Panc1 (cell line): Measurements from ENCODE around the gene PRSS48. TPM values are rescaled to one million over a fixed set of nuclear protein-coding genes. Genes with fewer than 3 reads are reported as not detected.

Experiments used
- ATAC-seq: fragments of 200-7000 bp; cut with Tn5 transposase; 2 replicates; pipeline ENCODE4 v1.9.1; 2020; ENCODE audit warnings: mild to moderate bottlenecking, moderate library complexity
- BruUV-seq: library from RNA; stranded (reverse); fragments of 400-500 nt; replicated peaks from 2 replicates; lab custom pipeline; 2021; lab: Mats Ljungman, UMichigan
- CTCF ChIA-PET: fragments of 300-600 bp; sonication (Branson Sonifier 250); formaldehyde crosslinking; loops from one replicate; lab custom pipeline; 2022; ENCODE audit warnings: antibody characterized with exemption; lab: Charles Lee
- POLR2A ChIA-PET: fragments of 300-600 bp; sonication (Branson Sonifier 250); formaldehyde crosslinking; loops from one replicate; lab custom pipeline; 2022; ENCODE audit warnings: antibody characterized with exemption; lab: Charles Lee
- DNase-seq: peaks from one replicate; pipeline ENCODE4 v3.0.0-alpha.2; 2010; ENCODE audit warnings: low read depth, low spot score
- H3K27ac ChIP-seq: 2 replicates; pipeline ENCODE4 v1.5.1; 2011; ENCODE audit warnings: mild to moderate bottlenecking, low read length, inconsistent platforms
- H3K27me3 ChIP-seq: fragments of 200-500 bp; sonication (Bioruptor generic); 2 replicates; pipeline ENCODE4 v1.6.0; 2014; ENCODE audit warnings: low read length, inconsistent platforms; ENCODE audit not compliant: control insufficient read depth, insufficient read depth
- H3K36me3 ChIP-seq: fragments of 200-500 bp; sonication (Bioruptor generic); 2 replicates; pipeline ENCODE4 v1.5.1; 2014; ENCODE audit warnings: inconsistent platforms, mild to moderate bottlenecking, low read length, moderate library complexity; ENCODE audit not compliant: control insufficient read depth, insufficient read depth
- H3K4me1 ChIP-seq: 2 replicates; pipeline ENCODE4 v1.5.1; 2011; ENCODE audit warnings: inconsistent platforms, mild to moderate bottlenecking, low read length, moderate library complexity; ENCODE audit not compliant: control insufficient read depth, insufficient read depth
- H3K4me3 ChIP-seq, 2 experiments: 2 replicates each; pipeline ENCODE4 v1.5.1; 2011 to 2012; ENCODE audit warnings: low read depth in 2 of 2, low read length in 2 of 2, mild to moderate bottlenecking in 2 of 2, inconsistent platforms in 1 of 2, moderate library complexity in 1 of 2
- H3K9me3 ChIP-seq: fragments of 200-500 bp; sonication (Bioruptor generic); 2 replicates; pipeline ENCODE4 v1.5.1; 2014; ENCODE audit warnings: low read depth, mild to moderate bottlenecking, inconsistent platforms, low read length, moderate library complexity; ENCODE audit not compliant: control insufficient read depth, insufficient read depth
- POLR2AphosphoS5 ChIP-seq: IDR thresholded peaks from 2 replicates; pipeline ENCODE4 v1.6.1; 2012; ENCODE audit warnings: mild to moderate bottlenecking, low read depth, low read length, moderate library complexity
- SIN3A ChIP-seq: IDR thresholded peaks from 2 replicates; pipeline ENCODE4 v1.6.1; 2012; ENCODE audit warnings: low read depth, mild to moderate bottlenecking, low read length, moderate library complexity, borderline replicate concordance; ENCODE audit not compliant: insufficient read depth
- TCF7L2 ChIP-seq: IDR thresholded peaks from 2 replicates; pipeline ENCODE4 v1.6.1; 2011; ENCODE audit warnings: mild to moderate bottlenecking, low read depth, low read length, inconsistent platforms
- in situ Hi-C: cut with HindIII; loops from 2 replicates; pipeline ENCODE4 v1.10.0; 2016; ENCODE audit warnings: low sequenced_read_pairs, low pct_unique_long_range_greater_than_20kb
- intact Hi-C: fragments of 100-400 bp; cut with micrococcal nuclease; formaldehyde crosslinking; loops from one replicate; pipeline ENCODE4 v1.10.0; 2022; ENCODE audit not compliant: unreplicated experiment
- total RNA-seq: library from RNA; stranded (reverse); gene quantifications from one replicate; pipeline ENCODE4 v1.2.1, GENCODE V29; 2021; ENCODE audit not compliant: unreplicated experiment
- TF ChIP-seq, protein P1 (sequence below): fragments of 450-650 bp; IDR thresholded peaks from 2 replicates; pipeline ENCODE4 v1.5.1; 2017; ENCODE audit warnings: mild to moderate bottlenecking
- TF ChIP-seq, protein P2 (sequence below), 2 experiments: IDR thresholded peaks; 2 replicates each; pipeline ENCODE4 v1.6.1; 2011 to 2012; ENCODE audit warnings: low read depth in 2 of 2, control low read depth in 1 of 2, low read length in 1 of 2, mild to moderate bottlenecking in 1 of 2, moderate library complexity in 1 of 2; ENCODE audit not compliant: insufficient read depth in 1 of 2

The PRSS48 gene
- total RNA-seq, 1 experiment from 2014 or later: not detected

DNA sequence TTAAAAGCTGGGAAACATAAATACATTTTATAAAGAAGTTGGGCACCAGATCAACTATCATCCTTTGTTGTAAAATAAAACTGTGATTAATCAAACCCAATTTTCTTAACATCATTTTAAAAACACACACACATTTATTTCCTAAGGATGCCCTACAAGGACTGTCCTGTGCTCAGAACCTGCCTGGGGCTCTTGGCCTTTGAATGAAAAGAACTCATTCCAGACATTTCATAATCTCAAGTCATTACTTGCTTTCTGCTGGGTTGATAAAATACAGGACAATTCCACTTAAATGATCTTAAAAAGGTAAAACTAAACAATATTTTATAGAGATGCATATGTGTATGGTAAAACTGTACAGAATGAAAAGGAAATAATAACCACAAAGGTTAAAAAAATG is 45.6 kb downstream of the PRSS48 start:
- H3K27ac ChIP-seq: no peak overlapping the region
- DNase-seq (no peak), ATAC-seq (no peak)
- H3K27me3 ChIP-seq: no peaks in the 10 kb centered on the region
- intact Hi-C loops: no loop called here
- no peak for TF ChIP-seq POLR2AphosphoS5
- TF ChIP-seq, protein P1, sequence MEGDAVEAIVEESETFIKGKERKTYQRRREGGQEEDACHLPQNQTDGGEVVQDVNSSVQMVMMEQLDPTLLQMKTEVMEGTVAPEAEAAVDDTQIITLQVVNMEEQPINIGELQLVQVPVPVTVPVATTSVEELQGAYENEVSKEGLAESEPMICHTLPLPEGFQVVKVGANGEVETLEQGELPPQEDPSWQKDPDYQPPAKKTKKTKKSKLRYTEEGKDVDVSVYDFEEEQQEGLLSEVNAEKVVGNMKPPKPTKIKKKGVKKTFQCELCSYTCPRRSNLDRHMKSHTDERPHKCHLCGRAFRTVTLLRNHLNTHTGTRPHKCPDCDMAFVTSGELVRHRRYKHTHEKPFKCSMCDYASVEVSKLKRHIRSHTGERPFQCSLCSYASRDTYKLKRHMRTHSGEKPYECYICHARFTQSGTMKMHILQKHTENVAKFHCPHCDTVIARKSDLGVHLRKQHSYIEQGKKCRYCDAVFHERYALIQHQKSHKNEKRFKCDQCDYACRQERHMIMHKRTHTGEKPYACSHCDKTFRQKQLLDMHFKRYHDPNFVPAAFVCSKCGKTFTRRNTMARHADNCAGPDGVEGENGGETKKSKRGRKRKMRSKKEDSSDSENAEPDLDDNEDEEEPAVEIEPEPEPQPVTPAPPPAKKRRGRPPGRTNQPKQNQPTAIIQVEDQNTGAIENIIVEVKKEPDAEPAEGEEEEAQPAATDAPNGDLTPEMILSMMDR: no peak
- TF ChIP-seq SIN3A: no peak
- TF ChIP-seq, protein P2, sequence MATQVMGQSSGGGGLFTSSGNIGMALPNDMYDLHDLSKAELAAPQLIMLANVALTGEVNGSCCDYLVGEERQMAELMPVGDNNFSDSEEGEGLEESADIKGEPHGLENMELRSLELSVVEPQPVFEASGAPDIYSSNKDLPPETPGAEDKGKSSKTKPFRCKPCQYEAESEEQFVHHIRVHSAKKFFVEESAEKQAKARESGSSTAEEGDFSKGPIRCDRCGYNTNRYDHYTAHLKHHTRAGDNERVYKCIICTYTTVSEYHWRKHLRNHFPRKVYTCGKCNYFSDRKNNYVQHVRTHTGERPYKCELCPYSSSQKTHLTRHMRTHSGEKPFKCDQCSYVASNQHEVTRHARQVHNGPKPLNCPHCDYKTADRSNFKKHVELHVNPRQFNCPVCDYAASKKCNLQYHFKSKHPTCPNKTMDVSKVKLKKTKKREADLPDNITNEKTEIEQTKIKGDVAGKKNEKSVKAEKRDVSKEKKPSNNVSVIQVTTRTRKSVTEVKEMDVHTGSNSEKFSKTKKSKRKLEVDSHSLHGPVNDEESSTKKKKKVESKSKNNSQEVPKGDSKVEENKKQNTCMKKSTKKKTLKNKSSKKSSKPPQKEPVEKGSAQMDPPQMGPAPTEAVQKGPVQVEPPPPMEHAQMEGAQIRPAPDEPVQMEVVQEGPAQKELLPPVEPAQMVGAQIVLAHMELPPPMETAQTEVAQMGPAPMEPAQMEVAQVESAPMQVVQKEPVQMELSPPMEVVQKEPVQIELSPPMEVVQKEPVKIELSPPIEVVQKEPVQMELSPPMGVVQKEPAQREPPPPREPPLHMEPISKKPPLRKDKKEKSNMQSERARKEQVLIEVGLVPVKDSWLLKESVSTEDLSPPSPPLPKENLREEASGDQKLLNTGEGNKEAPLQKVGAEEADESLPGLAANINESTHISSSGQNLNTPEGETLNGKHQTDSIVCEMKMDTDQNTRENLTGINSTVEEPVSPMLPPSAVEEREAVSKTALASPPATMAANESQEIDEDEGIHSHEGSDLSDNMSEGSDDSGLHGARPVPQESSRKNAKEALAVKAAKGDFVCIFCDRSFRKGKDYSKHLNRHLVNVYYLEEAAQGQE (IDR thresholded peaks at IDR 0.05; ENCODE audit: insufficient read depth in 1 of 2, low read depth in 2 of 2, low read length in 1 of 2): no peak
- TF ChIP-seq TCF7L2: no peak
- H3K4me1 ChIP-seq: peaks cover 19% of the 10 kb centered on the region
- BruUV-seq: no TSS peak
- ChIA-PET POLR2A (no interaction called here), CTCF (no interaction called here)
- no peak overlapping the region for H3K4me3 ChIP-seq
- H3K9me3 ChIP-seq: no peaks in the 10 kb centered on the region
- H3K36me3 ChIP-seq: no peaks in the 10 kb centered on the region; the same call in 1 of the 2 replicates
- in situ Hi-C loops: no loop called here

DNA sequence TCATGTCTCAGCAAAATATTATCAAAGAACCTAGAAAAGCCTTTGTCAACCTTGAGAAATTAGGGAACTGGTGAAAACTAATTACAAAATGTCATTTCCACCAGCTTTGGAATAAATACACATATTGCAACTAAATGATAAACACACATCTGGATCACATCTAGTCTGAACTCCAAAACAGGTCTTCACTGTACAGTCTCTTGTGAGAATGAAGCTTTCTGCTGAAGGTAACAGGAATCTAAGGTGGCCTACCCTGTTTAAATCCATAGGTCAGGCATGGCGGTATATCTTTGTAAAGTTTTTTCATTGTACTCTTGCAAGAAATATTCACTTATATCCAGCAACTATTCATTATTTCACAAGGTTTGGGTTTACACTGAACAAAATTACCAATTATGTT is 46.7 kb downstream of the PRSS48 start:
- BruUV-seq: TSS peak; percentile 57
- DNase-seq: no peak
- no peak for ATAC-seq
- peak overlapping the region in 1 of 2 experiments; percentile 68; a peak in 3 of 4 replicates for H3K4me3 ChIP-seq
- CTCF ChIA-PET: no interaction called here
- POLR2A ChIA-PET: interaction anchor here (0.6 kb wide), 1 partner anchor 229 kb away, joined by 4 read pairs; no protein-coding TSS in a partner anchor
- no peaks in the 10 kb centered on the region for H3K9me3 ChIP-seq
- intact Hi-C loops: no loop called here
- peak overlapping the region; percentile 73; the same call in 1 of the 2 replicates for H3K27ac ChIP-seq
- TF ChIP-seq SIN3A: no peak
- H3K36me3 ChIP-seq: no peaks in the 10 kb centered on the region; the same call in 1 of the 2 replicates
- in situ Hi-C loops: no loop called here
- H3K4me1 ChIP-seq: peaks cover 19% of the 10 kb centered on the region
- no peaks in the 10 kb centered on the region for H3K27me3 ChIP-seq

DNA sequence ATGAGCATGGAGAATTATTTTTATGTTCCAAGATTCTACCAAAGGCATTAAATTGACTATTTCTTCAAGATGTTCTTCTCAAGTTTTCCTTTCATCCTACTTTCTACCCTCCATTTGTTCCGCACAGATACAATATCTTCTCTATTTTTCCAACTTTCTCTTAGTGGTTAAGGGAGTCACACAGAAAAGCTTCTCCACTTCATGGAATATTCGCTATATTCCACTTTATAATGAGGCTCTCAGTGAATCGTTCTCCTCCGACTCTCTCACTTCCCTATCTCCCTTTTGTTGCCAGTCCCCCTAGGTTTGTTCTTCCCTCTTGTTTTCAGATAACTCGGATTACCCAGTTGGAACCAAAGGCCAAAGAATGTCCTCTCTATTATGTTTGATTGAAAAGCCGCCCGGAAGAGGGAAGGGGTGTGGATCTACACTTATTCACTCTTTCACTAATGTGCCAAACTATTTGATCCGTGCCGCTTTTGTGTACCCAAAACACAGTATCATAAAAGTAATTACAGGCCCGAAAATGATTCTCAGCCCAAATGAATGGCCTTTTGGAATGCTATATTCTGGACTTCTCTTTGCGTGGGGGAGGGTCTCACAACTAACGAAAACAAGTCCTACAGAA is 47.3 kb downstream of the PRSS48 start:
- peak; percentile 48; the same call in 1 of the 2 replicates for TF ChIP-seq TCF7L2
- TF ChIP-seq, protein P2 (IDR thresholded peaks at IDR 0.05; ENCODE audit: insufficient read depth in 1 of 2, low read depth in 2 of 2, low read length in 1 of 2): no peak
- Histone ChIP-seq H3K4me3 (peak overlapping the region; percentile 61 to 68), H3K36me3 (no peaks in the 10 kb centered on the region; the same call in 1 of the 2 replicates), H3K27me3 (no peaks in the 10 kb centered on the region), H3K9me3 (no peaks in the 10 kb centered on the region), H3K27ac (peak overlapping the region; percentile 73), H3K4me1 (peaks cover 19% of the 10 kb centered on the region)
- ChIA-PET CTCF (no interaction called here), POLR2A (no interaction called here)
- intact Hi-C loops (no loop called here), in situ Hi-C loops (no loop called here)
- no TSS peak for BruUV-seq
- ATAC-seq: no peak
- no peak for DNase-seq
